ENCODE data around the gene ADAMTSL1.

The ADAMTSL1 gene

GRCh38 chr9:18746631-18747030 is 272.7 kb downstream of the ADAMTSL1 start:
- DNase-seq (ENCODE audit: low read depth in 1 of 2, low spot score in 1 of 2) = no peak

DNA sequence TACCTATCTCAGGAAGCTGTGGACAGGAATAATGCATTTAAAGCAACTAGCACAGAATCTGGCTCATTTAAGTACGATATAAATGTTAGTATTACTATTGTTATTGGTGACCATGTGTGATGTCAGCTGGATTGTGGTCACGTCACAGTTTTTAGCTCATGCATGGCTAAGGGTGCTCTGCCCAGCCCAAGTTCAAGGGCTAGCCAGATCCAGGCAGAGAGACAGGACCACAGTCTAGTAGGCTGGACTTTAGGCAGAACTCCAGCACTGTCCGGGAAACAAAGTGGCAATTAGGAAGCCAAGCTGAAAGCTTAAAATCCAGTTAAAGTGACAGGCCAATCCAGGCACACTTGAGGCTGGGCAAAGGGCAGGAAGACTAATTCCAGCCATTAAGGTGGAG is 273.6 kb downstream of the ADAMTSL1 start:
- Histone ChIP-seq H3K27me3 (ENCODE audit: insufficient read depth, poor library complexity, severe bottlenecking) (no peaks in the 10 kb centered on the region), H3K27ac (replicated peaks) (no peak overlapping the region), H3K4me3 (replicated peaks; ENCODE audit: insufficient read depth, low read length) (no peak overlapping the region)
- TF ChIP-seq SPI1 (IDR thresholded peaks at IDR 0.05; ENCODE audit: borderline replicate concordance, low read depth) (no peak), GABPA (IDR thresholded peaks at IDR 0.05; ENCODE audit: low read depth) (no peak), POLR2AphosphoS5 (IDR thresholded peaks at IDR 0.05; ENCODE audit: low read depth) (no peak), CTCF (IDR thresholded peaks at IDR 0.05; ENCODE audit: insufficient read depth, low read length) (no peak)
- TF ChIP-seq, protein P1, sequence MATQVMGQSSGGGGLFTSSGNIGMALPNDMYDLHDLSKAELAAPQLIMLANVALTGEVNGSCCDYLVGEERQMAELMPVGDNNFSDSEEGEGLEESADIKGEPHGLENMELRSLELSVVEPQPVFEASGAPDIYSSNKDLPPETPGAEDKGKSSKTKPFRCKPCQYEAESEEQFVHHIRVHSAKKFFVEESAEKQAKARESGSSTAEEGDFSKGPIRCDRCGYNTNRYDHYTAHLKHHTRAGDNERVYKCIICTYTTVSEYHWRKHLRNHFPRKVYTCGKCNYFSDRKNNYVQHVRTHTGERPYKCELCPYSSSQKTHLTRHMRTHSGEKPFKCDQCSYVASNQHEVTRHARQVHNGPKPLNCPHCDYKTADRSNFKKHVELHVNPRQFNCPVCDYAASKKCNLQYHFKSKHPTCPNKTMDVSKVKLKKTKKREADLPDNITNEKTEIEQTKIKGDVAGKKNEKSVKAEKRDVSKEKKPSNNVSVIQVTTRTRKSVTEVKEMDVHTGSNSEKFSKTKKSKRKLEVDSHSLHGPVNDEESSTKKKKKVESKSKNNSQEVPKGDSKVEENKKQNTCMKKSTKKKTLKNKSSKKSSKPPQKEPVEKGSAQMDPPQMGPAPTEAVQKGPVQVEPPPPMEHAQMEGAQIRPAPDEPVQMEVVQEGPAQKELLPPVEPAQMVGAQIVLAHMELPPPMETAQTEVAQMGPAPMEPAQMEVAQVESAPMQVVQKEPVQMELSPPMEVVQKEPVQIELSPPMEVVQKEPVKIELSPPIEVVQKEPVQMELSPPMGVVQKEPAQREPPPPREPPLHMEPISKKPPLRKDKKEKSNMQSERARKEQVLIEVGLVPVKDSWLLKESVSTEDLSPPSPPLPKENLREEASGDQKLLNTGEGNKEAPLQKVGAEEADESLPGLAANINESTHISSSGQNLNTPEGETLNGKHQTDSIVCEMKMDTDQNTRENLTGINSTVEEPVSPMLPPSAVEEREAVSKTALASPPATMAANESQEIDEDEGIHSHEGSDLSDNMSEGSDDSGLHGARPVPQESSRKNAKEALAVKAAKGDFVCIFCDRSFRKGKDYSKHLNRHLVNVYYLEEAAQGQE (IDR thresholded peaks at IDR 0.05; ENCODE audit: insufficient replicate concordance, low read depth) = no peak
- no peak for DNase-seq (ENCODE audit: low read depth in 1 of 2, low spot score in 1 of 2)

More at GRCh38 chr9:18746631-18747030, 272.7 kb downstream of the ADAMTSL1 start:
- no peaks in the 10 kb centered on the region for H3K27me3 ChIP-seq (ENCODE audit: insufficient read depth, poor library complexity, severe bottlenecking)
- no peak for TF ChIP-seq GABPA (IDR thresholded peaks at IDR 0.05; ENCODE audit: low read depth)
- TF ChIP-seq SPI1 (IDR thresholded peaks at IDR 0.05; ENCODE audit: borderline replicate concordance, low read depth) = no peak
- TF ChIP-seq POLR2AphosphoS5 (IDR thresholded peaks at IDR 0.05; ENCODE audit: low read depth) = no peak
- TF ChIP-seq, protein P1 (IDR thresholded peaks at IDR 0.05; ENCODE audit: insufficient replicate concordance, low read depth) = no peak
- TF ChIP-seq CTCF (IDR thresholded peaks at IDR 0.05; ENCODE audit: insufficient read depth, low read length) = no peak
- no peak overlapping the region for H3K4me3 ChIP-seq (replicated peaks; ENCODE audit: insufficient read depth, low read length)
- H3K27ac ChIP-seq (replicated peaks) = no peak overlapping the region

DNA sequence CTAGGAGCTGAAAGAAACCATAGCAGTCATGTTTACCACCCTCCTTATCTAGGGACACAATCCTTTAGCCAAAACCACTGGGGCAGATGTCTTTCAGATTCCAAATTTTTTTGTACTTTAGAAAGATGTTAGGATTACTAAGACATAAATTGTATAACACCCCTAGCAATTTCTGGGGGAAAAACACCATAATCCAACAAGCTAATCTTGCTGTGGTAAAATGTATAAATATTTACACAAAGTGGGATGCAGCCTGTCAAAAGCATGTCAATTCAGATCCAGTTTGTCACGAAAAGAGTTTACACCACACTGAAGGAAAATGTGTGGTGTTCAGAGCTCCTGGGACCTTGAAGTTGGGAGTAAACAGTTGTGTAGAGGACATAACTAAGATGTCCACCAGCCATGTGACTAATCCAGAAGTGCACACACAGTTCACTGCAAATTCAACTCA is 274.3 kb downstream of the ADAMTSL1 start:
- DNase-seq (ENCODE audit: low read depth in 1 of 2, low spot score in 1 of 2) = no peak
- Histone ChIP-seq H3K27ac (replicated peaks) (no peak overlapping the region), H3K4me3 (replicated peaks; ENCODE audit: insufficient read depth, low read length) (no peak overlapping the region), H3K27me3 (ENCODE audit: insufficient read depth, poor library complexity, severe bottlenecking) (no peaks in the 10 kb centered on the region)
- TF ChIP-seq POLR2AphosphoS5 (IDR thresholded peaks at IDR 0.05; ENCODE audit: low read depth) (no peak), CTCF (IDR thresholded peaks at IDR 0.05; ENCODE audit: insufficient read depth, low read length) (no peak), GABPA (IDR thresholded peaks at IDR 0.05; ENCODE audit: low read depth) (no peak), SPI1 (IDR thresholded peaks at IDR 0.05; ENCODE audit: borderline replicate concordance, low read depth) (no peak)
- TF ChIP-seq, protein P1 (IDR thresholded peaks at IDR 0.05; ENCODE audit: insufficient replicate concordance, low read depth) = no peak

Measured in HL-60 (cell line).